H1 (cell line): ENCODE measurements around the gene FAM236B.
"Not testable (repeated sequence)": the region's sequence is repeated elsewhere in the genome, so short reads cannot be mapped to it uniquely, and the experiment has no call there.

Experiments
- CTCF ChIP-seq, 3 experiments: IDR thresholded peaks; 1 replicate in 2 of 3; 2 replicates in 1 of 3; pipeline versions ENCODE4 v1.5.1 to v1.6.1; 2011; ENCODE audit warnings: low read length in 3 of 3, mild to moderate bottlenecking in 3 of 3, inconsistent platforms in 2 of 3, low read depth in 1 of 3, moderate library complexity in 1 of 3; ENCODE audit not compliant: insufficient read depth in 1 of 3; ENCODE audit errors: control extremely low read depth in 1 of 3
- POLR2A ChIP-seq, 2 experiments: IDR thresholded peaks; 1 replicate in 1 of 2; 2 replicates in 1 of 2; pipeline ENCODE4 v1.6.1; 2011; ENCODE audit warnings: low read depth in 2 of 2, low read length in 2 of 2, mild to moderate bottlenecking in 2 of 2; ENCODE audit errors: control extremely low read depth in 1 of 2

GRCh38 chrX:72782560-72782959, at the start of gene FAM236B:
- not testable (repeated sequence) for TF ChIP-seq CTCF (IDR thresholded peaks at IDR 0.05; ENCODE audit: control extremely low read depth in 1 of 3, insufficient read depth in 1 of 3, low read depth in 1 of 3, low read length in 3 of 3); POLR2A (IDR thresholded peaks at IDR 0.05; ENCODE audit: control extremely low read depth in 1 of 2, low read depth in 2 of 2, low read length in 2 of 2)
